ENCODE data around the gene AGPAT1. TPM values are rescaled to one million over a fixed set of nuclear protein-coding genes. Genes with fewer than 3 reads are reported as not detected.

Gene AGPAT1
- total and polyA plus RNA-seq, 2 of the 13 experiments (the other 11 are each of a cell fraction or from before 2014, with no cell fraction given): 51.3 to 139 TPM

DNA sequence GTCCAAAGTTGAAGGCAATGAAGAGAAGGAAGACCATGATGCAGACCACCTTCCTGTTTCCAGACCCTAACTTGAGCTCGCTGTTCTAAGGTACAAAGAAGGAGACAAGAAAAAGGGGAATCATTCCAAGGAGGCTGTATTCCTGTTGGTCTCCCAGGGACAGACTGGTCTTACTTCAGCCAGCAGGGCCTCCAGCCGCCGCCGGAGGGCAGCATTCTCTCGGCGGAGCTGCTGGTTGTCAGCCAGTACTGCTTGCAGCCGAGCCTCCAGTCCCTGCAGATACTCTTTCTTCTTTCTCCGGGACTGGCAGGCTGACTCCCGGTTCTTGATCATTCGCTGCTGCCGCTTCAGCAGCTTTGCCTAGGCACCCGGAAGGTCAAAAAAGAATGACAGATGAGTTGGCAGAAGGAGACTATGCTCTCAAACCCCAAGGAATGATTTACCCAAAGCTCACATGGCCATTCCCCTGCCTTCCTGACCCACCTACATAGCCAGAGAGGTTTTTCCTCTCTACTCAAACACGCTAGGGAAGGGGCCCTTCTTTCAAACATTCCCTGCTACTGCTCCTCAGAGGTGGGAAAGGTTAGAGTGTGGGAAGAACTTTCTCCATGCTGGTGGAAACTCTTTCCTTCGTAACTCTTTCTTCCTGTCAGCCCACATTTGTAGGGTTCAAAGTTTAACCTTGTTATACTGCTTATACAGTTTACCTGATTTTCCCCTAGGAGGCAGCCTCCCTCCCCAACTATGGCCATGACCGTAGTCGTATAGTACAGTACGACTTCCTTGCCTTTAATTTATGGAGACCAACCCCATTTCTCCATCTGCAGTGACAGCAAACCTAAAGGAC is 56.9 kb downstream of the AGPAT1 start (continued):
- TF ChIP-seq STAT6 (CRISPR knock-in tag; IDR thresholded peaks at IDR 0.05; ENCODE audit: borderline replicate concordance) (0 out of 2 replicates have a peak, but pooled peaks have one; percentile 58), RFXANK (CRISPR knock-in tag; IDR thresholded peaks at IDR 0.05) (0 out of 2 replicates have a peak, but pooled peaks have one; percentile 23), KDM4B (CRISPR knock-in tag; IDR thresholded peaks at IDR 0.05) (peak; percentile 43; the same call in 1 of the 2 replicates), SALL1 (CRISPR knock-in tag; IDR thresholded peaks at IDR 0.05) (peak; percentile 63), THRA (CRISPR knock-in tag; IDR thresholded peaks at IDR 0.05; ENCODE audit: borderline replicate concordance) (peak; percentile 32; the same call in 1 of the 2 replicates), NFYC (CRISPR knock-in tag; IDR thresholded peaks at IDR 0.05) (peak; percentile 30; the same call in 1 of the 2 replicates), ZNF251 (CRISPR knock-in tag; IDR thresholded peaks at IDR 0.05) (no peak), RAD21 (CRISPR knock-in tag; IDR thresholded peaks at IDR 0.05) (peak; percentile 97), MEF2D (CRISPR knock-in tag; IDR thresholded peaks at IDR 0.05) (peak; percentile 22; the same call in 1 of the 2 replicates), ZNF883 (CRISPR knock-in tag; IDR thresholded peaks at IDR 0.05; ENCODE audit: not compliant biosample characterization) (peak; percentile 90), FOXJ3 (CRISPR knock-in tag; IDR thresholded peaks at IDR 0.05; ENCODE audit: borderline replicate concordance) (0 out of 2 replicates have a peak, but pooled peaks have one; percentile 78), SKI (IDR thresholded peaks at IDR 0.05; ENCODE audit: partially characterized antibody) (no peak), KDM5B (CRISPR knock-in tag; IDR thresholded peaks at IDR 0.05; ENCODE audit: borderline replicate concordance) (0 out of 2 replicates have a peak, but pooled peaks have one; percentile 35), ETV6 (CRISPR knock-in tag; conservative IDR thresholded peaks at IDR 0.05) (0 out of 2 replicates have a peak, but pooled peaks have one; percentile 57), SMAD9 (CRISPR knock-in tag; IDR thresholded peaks at IDR 0.05) (0 out of 2 replicates have a peak, but pooled peaks have one; percentile 33), ADNP (CRISPR knock-in tag; IDR thresholded peaks at IDR 0.05) (0 out of 2 replicates have a peak, but pooled peaks have one; percentile 34), GATAD2A (CRISPR knock-in tag; IDR thresholded peaks at IDR 0.05) (peak; percentile 48), PHF20 (CRISPR knock-in tag; IDR thresholded peaks at IDR 0.05) (peak; percentile 17; the same call in 1 of the 2 replicates), SRF (IDR thresholded peaks at IDR 0.05; ENCODE audit: low read depth, low read length) (peak; percentile 41; the same call in 1 of the 2 replicates), ZKSCAN8 (CRISPR knock-in tag; IDR thresholded peaks at IDR 0.05; ENCODE audit: borderline replicate concordance) (0 out of 2 replicates have a peak, but pooled peaks have one; percentile 46), ZXDC (CRISPR knock-in tag; IDR thresholded peaks at IDR 0.05) (no peak)
- TF ChIP-seq, protein P1, sequence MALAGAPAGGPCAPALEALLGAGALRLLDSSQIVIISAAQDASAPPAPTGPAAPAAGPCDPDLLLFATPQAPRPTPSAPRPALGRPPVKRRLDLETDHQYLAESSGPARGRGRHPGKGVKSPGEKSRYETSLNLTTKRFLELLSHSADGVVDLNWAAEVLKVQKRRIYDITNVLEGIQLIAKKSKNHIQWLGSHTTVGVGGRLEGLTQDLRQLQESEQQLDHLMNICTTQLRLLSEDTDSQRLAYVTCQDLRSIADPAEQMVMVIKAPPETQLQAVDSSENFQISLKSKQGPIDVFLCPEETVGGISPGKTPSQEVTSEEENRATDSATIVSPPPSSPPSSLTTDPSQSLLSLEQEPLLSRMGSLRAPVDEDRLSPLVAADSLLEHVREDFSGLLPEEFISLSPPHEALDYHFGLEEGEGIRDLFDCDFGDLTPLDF (CRISPR knock-in tag; IDR thresholded peaks at IDR 0.05): peak; percentile 60; the same call in 1 of the 2 replicates
